Medulla oblongata (tissue), 1 donor: Measurements from ENCODE around the gene TBXAS1.

ENCODE experiments used
- DNase-seq: peaks from one replicate; pipeline ENCODE4 v3.0.0-alpha.2; 2015; ENCODE audit errors: extremely low spot score

TBXAS1 gene

DNA sequence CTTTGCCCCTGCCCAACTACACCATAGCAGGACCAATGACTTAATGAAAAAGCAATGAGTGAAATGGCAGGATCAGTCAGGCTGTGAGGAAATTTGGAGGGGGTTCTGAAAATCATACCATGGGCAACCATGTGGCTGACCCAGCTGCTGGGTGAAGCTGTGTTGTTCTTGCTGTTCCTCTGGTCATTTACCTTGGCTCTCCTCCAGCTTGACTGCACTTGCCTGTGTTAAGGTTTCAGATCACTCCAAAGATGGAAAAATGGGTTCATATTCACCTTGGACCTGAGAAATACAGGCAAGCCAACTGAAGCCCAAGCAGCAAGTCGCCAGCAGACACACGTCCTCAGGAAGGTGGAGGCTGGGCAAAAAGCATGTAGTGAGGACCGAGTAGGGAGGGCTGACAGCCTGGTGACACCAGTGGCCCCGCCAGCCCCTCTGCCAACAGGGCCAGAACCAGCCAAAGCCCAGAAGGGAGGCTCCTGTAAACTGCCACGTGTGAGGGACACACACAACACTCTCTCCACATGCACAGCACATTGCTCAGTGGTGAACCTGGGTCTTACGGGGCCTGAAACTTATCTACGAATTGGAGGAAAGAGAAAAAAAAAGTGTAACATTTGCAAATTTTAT, 193.6 kb downstream of the TBXAS1 start:
- no peak for DNase-seq

DNA sequence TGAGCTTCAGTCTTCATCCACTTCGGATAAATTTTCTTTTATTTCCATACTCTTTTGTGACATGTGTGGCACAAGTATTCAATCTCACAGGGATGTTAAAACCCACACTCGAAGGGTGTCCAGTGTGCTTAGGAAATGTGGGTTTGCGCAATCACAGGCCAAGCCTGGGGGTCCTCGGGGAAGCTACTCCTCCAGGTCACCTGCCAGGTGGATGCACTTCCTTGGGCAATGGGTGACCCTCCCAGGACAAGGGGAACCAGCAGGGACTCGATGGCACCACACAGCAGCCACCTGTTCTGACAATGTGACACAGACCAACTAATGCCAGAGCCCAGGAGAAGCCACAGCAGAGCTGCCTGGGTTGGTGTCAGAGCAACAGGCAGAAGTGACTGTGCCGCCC, 194.7 kb downstream of the TBXAS1 start:
- no peak for DNase-seq

DNA sequence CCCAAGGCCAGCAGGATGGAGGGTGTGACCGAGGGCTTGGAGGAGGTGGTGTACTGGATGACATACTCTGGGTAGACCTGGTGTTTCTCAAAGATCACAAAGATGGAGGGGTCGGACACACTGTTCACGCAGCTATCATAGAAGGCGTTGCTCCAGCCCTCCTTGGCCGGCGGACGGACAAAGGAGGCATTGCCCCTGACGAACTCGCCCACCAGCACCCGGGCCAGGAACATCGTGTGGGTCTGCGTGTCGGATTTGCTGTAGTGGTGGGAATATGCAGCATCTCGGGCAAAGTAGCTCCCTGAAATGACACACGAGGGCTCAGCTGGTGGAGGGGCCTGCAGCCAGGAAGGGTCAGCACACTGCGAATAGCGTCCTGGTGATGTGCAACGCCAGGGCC, 195.5 kb downstream of the TBXAS1 start:
- DNase-seq = no peak

DNA sequence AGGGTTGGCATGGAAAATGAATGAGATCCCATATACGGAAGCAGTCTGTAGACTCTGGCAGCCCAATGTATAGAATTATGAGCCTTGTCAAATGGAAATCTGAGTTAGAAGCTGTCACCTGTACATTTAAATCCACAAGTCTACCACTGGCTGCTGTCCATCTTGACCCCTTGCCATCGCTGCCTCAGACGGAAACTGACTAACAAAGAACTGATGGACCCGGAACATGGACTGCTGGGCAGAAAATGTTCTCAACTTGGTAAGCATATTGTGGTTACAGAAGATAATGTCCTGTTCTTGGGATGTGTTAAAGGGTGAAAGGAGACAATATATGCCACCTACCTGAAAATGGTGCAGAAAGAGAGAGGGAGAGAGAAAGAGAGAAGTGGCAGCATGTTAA, 196.2 kb downstream of the TBXAS1 start:
- no peak for DNase-seq

DNA sequence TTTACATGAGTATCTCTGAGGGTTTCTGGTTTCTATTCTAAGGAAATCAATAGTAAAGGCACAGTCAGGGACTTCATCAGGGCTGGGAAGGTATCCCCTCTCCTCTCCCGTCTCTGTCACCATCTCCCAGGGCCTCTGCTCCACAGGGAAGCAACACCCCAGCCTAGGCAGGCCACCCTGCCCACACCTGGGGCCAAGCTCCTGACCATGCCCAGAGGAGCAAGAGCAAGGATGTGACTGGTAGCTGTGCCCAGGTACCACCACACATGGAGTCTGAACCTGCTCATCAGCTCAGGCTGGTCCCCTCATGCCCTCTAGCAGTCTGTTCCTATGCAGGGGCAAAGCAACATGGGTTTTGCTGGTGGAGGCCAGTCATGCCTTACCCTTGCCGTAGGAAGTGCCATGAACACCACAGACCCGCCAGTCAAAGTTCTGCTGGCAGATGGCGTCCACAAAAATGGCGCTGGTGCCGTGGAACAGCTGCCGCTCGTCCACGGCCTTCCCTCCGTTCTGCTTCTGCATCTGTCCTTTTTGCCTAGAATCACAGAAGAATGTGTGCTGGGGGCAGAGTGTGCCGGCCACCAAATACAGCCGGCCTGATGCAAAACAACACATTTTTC, 196.9 kb downstream of the TBXAS1 start:
- no peak for DNase-seq

DNA sequence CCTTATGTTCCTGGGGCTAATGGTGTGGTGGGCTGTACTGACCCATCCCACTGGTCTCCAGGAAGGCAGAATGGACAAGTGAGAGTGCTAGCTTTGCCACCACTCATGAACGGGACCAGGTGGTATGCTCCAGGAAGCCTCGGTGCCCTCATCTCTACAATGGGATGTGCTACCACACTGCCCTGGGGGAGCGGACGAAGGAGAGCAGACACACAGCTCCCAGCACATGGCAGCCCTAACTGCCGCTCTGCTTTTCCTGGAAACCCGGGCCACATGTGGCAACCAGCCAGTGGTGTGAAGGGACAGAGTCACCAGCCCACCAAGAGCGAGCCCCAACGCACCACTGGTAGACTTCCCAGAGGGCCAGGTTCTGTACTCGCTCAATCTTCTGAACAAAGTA, 197.9 kb downstream of the TBXAS1 start:
- no peak for DNase-seq

DNA sequence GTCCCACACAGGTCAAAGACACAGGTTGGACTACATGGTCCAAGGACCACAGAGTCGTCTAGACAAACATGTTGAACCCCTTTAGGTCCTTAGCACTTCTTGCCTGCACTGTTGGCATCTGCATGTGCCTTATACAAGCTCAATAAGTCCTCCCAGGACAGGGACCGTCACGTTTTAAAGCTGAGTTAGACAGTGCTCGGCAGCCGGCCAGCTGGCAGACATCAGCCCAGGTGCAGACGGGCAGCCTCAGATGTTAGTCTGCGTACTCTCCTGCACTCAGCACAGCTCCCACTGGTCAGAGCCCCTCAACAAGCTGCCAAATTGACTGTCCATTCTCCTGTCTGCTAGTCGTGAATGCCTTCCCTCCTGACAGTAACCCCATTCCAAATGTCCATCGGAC, 198.8 kb downstream of the TBXAS1 start:
- DNase-seq = no peak

DNA sequence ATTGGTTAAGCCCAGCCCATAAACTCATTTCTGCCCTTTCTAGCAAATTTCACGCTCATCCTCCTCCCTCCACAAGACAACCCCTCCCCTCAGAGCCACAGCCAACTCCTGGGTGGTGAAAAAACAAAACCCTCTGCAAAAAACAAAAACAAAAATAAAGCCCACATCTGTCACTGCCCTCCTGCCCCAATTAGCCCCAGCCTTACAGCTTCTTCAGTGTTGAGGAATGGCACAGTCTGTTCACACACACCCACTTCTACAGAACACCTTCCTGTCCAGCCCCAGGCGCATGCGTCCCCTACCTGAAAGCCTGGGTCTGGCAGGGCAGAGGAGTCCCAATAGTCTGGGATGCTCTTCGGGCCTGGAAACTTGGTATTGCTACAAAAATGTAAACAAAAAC, 199.2 kb downstream of the TBXAS1 start:
- DNase-seq = no peak

DNA sequence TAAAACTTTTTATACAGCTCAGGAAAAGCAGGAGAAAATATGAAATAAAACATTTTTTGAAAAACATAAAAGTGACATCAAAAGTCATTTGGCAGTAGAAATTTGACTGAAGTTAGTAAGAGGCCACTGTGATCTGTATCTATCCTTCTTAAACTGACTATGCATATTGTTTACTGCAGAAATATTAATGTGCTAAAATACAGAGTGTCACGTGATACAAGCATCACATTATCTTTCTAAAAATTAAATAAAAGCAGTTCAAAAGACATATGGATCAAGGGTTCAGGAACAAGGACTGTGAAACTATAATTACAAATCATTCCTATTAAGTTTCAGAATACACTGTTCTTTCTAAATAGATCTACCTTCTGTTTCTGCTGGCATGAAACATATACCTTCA, 200.0 kb downstream of the TBXAS1 start:
- DNase-seq = no peak

DNA sequence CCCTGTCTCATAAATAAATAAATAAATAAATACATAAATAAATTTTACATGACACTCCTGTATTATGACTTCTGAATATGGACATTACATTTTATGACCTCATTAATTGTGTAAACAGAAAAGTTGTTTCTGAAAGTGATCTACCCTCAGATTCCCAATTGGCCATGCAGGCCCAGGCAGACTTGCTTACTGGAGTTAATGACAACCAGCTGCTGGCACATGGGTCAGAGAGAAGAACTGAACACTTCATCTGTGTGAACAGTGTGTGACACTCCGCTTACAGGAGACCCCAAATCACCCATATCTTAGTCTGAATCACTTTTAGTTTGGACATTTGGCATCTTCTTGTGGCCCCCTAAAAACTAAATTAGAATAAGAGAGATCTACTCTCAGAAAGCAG, 202.3 kb downstream of the TBXAS1 start:
- DNase-seq = no peak

DNA sequence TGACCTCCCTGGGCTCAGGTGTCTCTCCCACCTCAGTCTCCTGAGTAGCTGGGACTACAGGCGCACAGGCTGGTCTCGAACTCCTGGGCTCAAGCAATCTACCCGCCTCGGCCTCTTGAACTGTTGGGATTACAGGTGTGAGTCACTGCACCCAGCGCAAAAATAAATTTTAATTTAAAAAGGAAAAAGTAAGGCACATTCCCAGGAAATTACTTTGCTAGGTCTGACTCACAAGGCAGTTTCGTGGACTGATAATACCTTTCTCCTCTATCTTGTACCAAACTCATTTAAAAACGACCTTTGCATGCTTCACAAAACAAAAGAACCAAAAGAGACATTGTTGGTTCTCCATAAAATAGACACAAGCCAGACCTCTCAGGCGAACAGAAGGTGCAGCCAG, 204.0 kb downstream of the TBXAS1 start:
- no peak for DNase-seq

DNA sequence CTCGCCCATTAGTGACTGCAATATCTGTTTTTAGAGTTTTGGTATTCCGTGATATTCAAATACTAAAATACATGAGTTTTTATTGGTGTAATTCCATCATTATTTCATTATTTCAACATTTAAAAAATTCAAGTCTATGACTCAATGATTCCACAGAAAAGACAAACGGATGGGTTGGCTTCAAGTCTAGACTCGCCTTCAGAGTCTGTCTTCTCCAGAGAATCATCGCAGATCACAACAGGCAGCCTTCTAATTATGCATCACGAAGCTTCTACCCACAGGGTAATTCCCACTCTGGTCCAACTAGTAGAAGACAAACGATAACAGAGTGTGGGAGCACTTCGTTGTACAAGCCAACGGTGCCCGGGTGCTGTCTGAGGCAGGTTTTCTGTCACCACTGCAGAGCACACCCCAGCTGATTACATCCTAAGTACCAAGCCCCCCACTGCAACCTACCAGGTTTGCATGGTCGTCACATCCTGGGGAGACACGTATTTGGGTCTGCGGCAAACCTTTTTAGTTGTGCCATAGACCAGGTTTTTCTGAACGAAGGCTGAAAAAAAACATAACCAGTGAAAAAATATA, 204.8 kb downstream of the TBXAS1 start:
- DNase-seq = no peak

DNA sequence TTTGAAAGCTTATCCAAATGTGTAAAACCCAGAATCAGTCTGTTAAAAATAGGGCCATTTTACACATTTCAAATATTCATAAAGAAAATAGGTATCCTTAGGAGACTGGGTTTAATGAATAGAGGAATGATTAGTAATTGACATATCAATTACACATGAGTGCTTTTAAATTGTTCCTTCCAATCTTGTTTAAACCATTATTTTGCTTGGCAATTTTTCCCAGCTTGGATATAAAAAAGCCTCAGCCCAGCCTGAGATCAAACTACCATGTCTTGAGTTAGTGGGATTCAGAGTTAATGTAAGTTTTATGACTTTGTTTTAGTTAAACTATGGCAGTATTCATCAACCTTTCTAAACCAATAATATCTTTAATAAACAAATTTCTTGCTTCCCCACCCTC, 205.4 kb downstream of the TBXAS1 start:
- no peak for DNase-seq

DNA sequence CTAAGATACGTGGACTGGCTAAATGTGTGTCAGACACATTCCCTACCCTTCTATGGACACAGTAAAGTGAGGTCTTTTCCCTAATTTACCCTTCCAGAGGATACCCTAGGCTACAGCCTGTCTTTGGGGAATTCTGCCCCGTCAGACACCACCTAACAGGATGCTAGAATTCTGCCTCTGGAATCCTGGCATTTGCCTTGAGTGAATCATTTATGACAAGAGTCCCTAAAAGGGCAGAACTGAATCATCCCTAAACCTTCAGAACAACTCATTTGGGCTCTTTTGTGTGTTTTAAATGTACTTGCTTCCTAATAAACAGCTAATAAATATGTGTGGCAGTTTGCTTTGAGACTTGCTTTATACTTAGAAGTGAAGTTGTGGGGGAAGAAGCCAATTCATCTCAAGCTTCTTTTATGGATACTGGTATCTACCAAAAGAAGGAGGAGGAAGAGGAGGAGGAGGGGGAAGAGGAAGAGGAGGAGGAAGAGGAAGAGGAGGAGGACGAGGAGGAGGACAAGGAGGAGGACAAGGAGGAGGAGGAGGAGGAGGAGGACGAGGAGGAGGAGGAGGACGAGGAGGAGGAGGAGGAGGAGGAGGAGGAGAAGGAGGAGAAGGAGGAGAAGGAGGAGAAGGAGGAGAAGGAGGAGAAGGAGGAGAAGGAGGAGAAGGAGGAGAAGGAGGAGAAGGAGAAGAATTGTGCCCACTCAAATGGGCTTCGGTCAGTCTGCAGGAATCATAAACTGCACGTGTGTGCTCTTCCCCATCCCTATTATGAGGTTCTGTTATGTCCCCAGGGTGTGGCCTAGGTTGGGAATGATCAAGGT, 206.5 kb downstream of the TBXAS1 start:
- no peak for DNase-seq

DNA sequence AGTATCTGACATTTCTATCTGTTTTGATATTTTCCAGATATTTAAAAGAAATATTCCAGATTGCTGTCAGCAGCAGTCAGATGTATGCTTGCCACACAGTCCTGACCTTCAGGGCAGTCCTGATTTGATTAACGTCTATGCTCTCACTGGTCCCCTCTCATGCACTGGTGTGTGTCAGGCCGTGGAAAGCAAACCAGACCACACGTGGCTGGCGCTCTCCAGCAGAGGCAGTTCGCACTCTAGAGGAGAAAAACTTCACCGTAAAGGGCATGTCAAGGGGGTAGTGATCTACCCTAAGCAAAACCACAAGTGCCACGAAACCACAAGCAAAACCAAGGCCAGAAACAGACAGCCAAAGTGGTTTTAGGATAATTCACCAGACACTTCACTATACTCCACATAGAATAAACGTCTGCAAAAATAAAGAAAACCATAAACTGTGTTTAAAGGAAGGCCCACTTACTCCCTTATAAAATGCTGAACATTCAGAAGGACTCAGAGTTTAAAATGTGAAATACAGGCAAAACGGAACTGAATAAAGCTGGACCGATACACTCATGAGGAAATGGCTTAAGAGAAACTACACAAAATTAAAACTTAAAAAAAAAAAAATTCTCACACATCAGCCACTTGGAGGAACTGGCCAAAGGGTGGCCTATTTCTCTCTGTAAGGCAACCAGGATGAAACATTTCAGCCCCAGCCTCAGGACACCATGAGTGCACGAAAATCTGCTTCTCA, 207.3 kb downstream of the TBXAS1 start:
- no peak for DNase-seq

DNA sequence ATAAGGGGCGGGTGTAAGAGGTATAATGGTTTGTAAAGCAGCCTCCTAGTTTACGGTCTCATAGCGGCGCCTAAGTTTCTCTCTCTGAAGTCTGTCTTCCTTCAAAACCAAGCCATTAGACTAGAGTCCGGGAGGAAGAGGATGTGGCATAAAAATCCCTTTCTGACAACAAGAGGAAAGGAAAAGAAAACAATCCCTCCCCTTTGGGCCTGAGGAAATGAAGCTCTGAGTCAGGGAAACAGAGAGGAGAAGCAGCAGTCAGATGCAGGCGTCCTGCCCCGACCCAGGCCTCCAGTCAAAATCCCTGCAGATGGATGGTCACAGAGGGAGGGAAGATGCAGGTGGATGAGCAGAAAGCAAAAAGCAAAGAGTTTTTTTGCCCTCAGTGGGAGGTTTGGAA, 210.0 kb downstream of the TBXAS1 start:
- DNase-seq = no peak

DNA sequence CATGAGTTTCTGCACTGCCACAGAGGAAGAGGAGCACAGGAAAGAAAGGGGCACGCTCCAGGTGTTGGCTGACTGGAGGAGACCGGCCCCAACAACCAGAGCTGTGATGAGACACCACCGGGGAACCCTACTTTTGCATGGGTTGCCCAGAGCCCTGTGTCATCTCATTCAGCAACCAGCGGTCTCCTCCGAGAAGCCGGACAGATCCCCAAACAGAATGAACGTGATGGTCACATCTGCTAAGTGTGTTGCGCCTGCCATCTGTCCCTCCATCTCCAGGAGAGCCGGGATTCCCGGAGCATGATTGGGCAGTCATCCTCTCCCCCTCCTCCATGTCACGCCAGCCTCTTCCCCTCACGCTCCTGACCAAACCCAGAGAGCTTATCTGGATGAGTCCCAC, 210.8 kb downstream of the TBXAS1 start:
- no peak for DNase-seq

DNA sequence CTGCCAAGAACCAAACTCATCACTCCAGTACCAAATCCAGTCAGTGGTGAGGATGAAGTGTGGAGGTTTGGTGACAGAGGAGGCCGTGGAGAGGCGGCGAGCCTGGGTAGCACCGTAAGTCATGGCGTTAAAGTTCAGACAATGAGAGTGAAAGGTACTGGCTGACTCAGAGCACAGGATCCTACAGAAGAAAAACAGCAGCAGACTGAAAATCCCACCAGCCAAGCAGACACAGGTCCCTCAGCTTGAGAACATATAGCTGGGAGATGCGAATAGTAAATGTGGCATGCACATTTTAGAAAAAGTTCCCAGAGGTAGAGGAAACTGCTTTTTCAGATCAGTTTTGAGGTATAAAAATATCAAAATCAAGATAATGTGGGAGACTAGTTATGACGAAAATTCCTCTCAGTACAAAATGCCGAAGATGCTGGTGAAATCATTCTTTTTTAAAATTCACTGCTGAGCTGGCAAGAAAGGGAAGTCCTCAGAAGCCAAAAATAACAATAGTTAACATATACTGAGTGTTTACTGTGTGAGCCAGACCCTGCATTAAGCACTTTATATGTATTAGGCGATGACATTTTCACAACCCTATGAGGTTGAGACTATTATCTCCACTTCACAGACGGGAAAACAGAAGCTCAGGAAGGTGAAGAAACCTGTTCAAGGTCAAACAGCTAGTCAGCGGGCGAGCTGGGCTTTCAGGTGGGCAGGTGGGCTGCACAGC, 212.8 kb downstream of the TBXAS1 start:
- DNase-seq = no peak

DNA sequence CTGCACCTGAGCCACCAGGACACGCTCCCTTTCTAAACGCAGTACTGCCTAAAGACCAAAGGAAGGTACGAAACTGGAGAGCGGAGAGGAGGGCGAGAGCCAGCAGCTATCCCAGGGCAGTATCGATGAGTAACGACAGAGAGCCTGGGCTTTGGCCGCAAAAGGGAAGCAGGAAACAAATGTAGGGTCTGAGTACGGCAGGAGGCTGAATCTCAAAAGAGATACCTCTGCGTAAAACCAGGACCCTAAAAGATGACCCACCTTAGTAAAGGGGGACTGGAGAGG, 213.3 kb downstream of the TBXAS1 start:
- no peak for DNase-seq

DNA sequence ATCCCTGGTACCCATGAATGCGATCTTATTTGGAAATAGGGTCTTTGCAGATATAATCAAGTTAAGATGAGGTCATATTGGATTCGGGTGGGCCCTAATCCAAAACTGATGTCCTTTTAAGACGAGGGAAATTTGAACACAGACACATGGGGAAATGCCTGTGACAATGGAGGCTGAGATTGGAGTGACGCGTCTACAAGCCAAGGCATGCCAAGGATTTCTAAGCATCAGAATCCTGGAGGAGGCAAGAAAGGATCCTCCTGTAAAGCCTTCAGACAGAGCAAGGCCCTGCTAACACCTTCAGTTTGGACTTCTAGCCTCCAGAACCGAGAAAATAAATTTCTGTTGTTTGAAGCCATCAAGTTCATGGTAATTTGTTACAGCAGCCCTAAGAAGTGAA, 215.2 kb downstream of the TBXAS1 start:
- DNase-seq = no peak

DNA sequence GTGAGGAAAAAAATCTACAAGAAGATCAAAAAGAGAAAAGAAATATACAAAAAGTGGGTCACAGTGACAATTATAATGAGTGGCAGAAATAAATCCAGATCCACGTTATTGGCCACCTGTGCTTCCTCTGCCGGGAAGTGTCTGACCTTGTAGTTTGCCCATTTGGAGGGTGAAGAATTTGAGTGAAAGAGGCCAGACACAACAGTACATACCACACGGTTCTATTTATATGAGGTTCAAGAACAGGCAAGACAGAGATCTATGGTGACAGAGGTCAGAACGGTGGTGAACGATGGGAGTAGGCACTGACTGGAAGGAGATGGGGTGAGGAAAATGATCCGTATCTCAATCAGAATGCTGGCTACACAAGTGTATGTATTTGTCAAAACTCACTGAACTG, 216.6 kb downstream of the TBXAS1 start:
- DNase-seq = no peak

DNA sequence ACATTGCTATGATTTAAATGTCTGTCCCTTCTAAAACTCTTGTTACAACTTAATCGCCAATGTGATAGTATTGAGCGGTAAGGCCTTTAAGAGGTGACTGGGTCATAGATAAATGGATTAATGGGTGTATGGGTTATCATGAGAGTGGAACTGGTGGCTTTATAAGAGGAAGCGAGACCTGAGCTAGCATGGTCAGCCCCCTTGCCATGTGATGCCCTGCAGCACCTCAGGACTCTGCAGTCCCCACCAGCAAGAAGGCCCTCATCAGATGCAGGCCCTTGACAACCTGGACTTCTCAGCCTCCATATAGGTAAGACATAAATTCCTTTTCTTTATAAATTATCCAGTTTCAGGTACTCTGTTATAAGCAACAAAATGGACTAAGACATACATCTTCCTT, 218.1 kb downstream of the TBXAS1 start:
- DNase-seq = no peak
